SK-N-DZ (cell line): ENCODE measurements around the gene TMEM150A.
"Not testable (repeated sequence)": the region's sequence is repeated elsewhere in the genome, so short reads cannot be mapped to it uniquely, and the experiment has no call there.

Experiments used
- DNase-seq: peaks from one replicate; pipeline ENCODE4 v3.0.0-alpha.2; 2015; ENCODE audit warnings: low spot score

TMEM150A gene

GRCh38 chr2:85593023-85593422 lies 9.5 kb downstream of the TMEM150A start:
- no peak for DNase-seq

- DNase-seq: not testable (repeated sequence)
Measured at GRCh38 chr2:85592299-85592698, 10.2 kb downstream of the TMEM150A start.

GRCh38 chr2:85591563-85591962 lies 10.9 kb downstream of the TMEM150A start:
- DNase-seq: no peak

GRCh38 chr2:85590950-85591349 lies 11.5 kb downstream of the TMEM150A start:
- DNase-seq: no peak

GRCh38 chr2:85589982-85590791 lies 12.3 kb downstream of the TMEM150A start:
- no peak for DNase-seq

- DNase-seq: no peak
Measured at GRCh38 chr2:85589181-85589580, 13.3 kb downstream of the TMEM150A start.

GRCh38 chr2:85588645-85589044 lies 13.9 kb downstream of the TMEM150A start:
- no peak for DNase-seq

- DNase-seq: no peak
Measured at GRCh38 chr2:85588236-85588635, 14.3 kb downstream of the TMEM150A start.

GRCh38 chr2:85585781-85586105 lies 16.8 kb downstream of the TMEM150A start:
- DNase-seq: no peak

- no peak for DNase-seq
Measured at GRCh38 chr2:85584857-85585780, 17.4 kb downstream of the TMEM150A start.

GRCh38 chr2:85584354-85584856 lies 18.1 kb downstream of the TMEM150A start, which contains the start of gene VAMP5:
TSS of gene VAMP5 (plus strand) at chr2:85584431. CDS start at chr2:85584491, 60 bp downstream.
- no peak for DNase-seq

- DNase-seq: no peak
Measured at GRCh38 chr2:85583667-85584353, 18.7 kb downstream of the TMEM150A start.

GRCh38 chr2:85582492-85582891 lies 20.0 kb downstream of the TMEM150A start:
- no peak for DNase-seq

GRCh38 chr2:85580206-85580605 lies 22.3 kb downstream of the TMEM150A start:
- no peak for DNase-seq

GRCh38 chr2:85579266-85579935 lies 23.1 kb downstream of the TMEM150A start:
- no peak for DNase-seq

- DNase-seq: peak; percentile 38
Measured at GRCh38 chr2:85578243-85579180, 24.0 kb downstream of the TMEM150A start.

GRCh38 chr2:85577386-85578242 lies 24.9 kb downstream of the TMEM150A start, which contains the start of gene VAMP8:
TSS of gene VAMP8 (plus strand) at chr2:85577586. CDS start at chr2:85577647, 61 bp downstream.
- DNase-seq: no peak

- DNase-seq: no peak
Measured at GRCh38 chr2:85577063-85577385, 25.5 kb downstream of the TMEM150A start.

GRCh38 chr2:85575739-85576138 lies 26.8 kb downstream of the TMEM150A start:
- DNase-seq: no peak
